Stimulated activated naive CD8-positive, alpha-beta T cell treated with anti-CD3 and anti-CD28 coated beads, Interleukin-15, Interleukin-2, amounts not matched to agents 100 U/mL and 50 U/mL, for 24 hours (primary cell): ENCODE results near the gene IQCN.
A peak's percentile ranks its signal among the peaks of the same experiment; 100 is the strongest.

Source experiments
- ATAC-seq: fragments of 150-1000 bp; cut with Tn5 transposase; one replicate; pipeline ENCODE4 v1.10.0; 2021
- DNase-seq: peaks from one replicate; pipeline ENCODE4 v3.0.0; 2021

The IQCN gene

GRCh38 chr19:18304458-18305310, 30.4 kb upstream of the IQCN start:
- ATAC-seq (peak; percentile 85), DNase-seq (peak; percentile 90)

GRCh38 chr19:18304208-18304457, 29.9 kb upstream of the IQCN start:
- DNase-seq: peak; percentile 52

GRCh38 chr19:18301718-18302111, 27.5 kb upstream of the IQCN start:
- DNase-seq: no peak
- no peak for ATAC-seq

More at GRCh38 chr19:18304208-18304457, 29.9 kb upstream of the IQCN start:
- ATAC-seq: no peak

- ATAC-seq (no peak), DNase-seq (no peak)
Observed at GRCh38 chr19:18300930-18301717, 26.9 kb upstream of the IQCN start.

GRCh38 chr19:18299654-18300053, 25.4 kb upstream of the IQCN start:
- ATAC-seq: no peak
- no peak for DNase-seq

GRCh38 chr19:18298601-18299000, 24.3 kb upstream of the IQCN start:
- DNase-seq (no peak), ATAC-seq (peak; percentile 47)

GRCh38 chr19:18297308-18297707, 23.1 kb upstream of the IQCN start:
- ATAC-seq (no peak), DNase-seq (no peak)

- DNase-seq (no peak), ATAC-seq (no peak)
Observed at GRCh38 chr19:18295034-18295451, 20.8 kb upstream of the IQCN start.

- DNase-seq (peak; percentile 95), ATAC-seq (peak; percentile 22)
Observed at GRCh38 chr19:18294467-18294864, 20.2 kb upstream of the IQCN start.

GRCh38 chr19:18293642-18294466, 19.6 kb upstream of the IQCN start:
- ATAC-seq (no peak), DNase-seq (no peak)

- ATAC-seq: peak; percentile 29
Observed at GRCh38 chr19:18292810-18293641, 18.8 kb upstream of the IQCN start.

GRCh38 chr19:18292462-18292809, 18.2 kb upstream of the IQCN start:
- ATAC-seq (peak; percentile 0), DNase-seq (peak; percentile 78)

More at GRCh38 chr19:18292810-18293641, 18.8 kb upstream of the IQCN start:
- peak; percentile 88 for DNase-seq

- DNase-seq: peak; percentile 96
- peak; percentile 37 for ATAC-seq
Observed at GRCh38 chr19:18291590-18292461, 17.6 kb upstream of the IQCN start.

- no peak for DNase-seq
- no peak for ATAC-seq
Observed at GRCh38 chr19:18291019-18291524, 16.8 kb upstream of the IQCN start.

GRCh38 chr19:18290302-18291018, 16.2 kb upstream of the IQCN start:
- DNase-seq (peak; percentile 97), ATAC-seq (peak; percentile 62)

GRCh38 chr19:18289471-18290301, 15.4 kb upstream of the IQCN start:
- peak; percentile 12 for ATAC-seq

GRCh38 chr19:18287836-18288772, 13.9 kb upstream of the IQCN start:
- no peak for DNase-seq
- ATAC-seq: no peak

More at GRCh38 chr19:18289471-18290301, 15.4 kb upstream of the IQCN start:
- DNase-seq: no peak
